ENCODE data around the gene AP3D1. TPM values are rescaled to one million over a fixed set of nuclear protein-coding genes. Genes with fewer than 3 reads are reported as not detected.
A peak's percentile ranks its signal among the peaks of the same experiment; 100 is the strongest.

Gene AP3D1
- total and polyA plus RNA-seq, 4 donors = 21.7 to 79.8 (median 59.6) TPM

GRCh38 chr19:2070436-2070827, 80.9 kb downstream of the AP3D1 start:
- Histone ChIP-seq H3K9ac (ENCODE audit: low read depth in 1 of 2, low read length in 2 of 2) (no peak overlapping the region), H3K27ac (ENCODE audit: low read depth in 1 of 2, low read length in 2 of 2) (no peak overlapping the region), H3K9me3 (ENCODE audit: control insufficient read depth in 4 of 4, low read length in 3 of 4) (no peaks in the 10 kb centered on the region), H3K4me3 (ENCODE audit: low read depth in 1 of 3, low read length in 3 of 3) (no peak overlapping the region), H3K4me1 (ENCODE audit: control insufficient read depth in 4 of 4, insufficient read depth in 4 of 4, low read length in 3 of 4) (peaks cover 0 to 7% (median 0%) of the 10 kb centered on the region in 4 donors), H3K36me3 (ENCODE audit: control insufficient read depth in 4 of 4, insufficient read depth in 3 of 4, low read depth in 1 of 4, low read length in 3 of 4) (peaks cover 5 to 30% (median 13%) of the 10 kb centered on the region in 4 donors), H3K27me3 (ENCODE audit: control insufficient read depth in 4 of 4, insufficient read depth in 4 of 4, low read length in 3 of 4) (no peaks in the 10 kb centered on the region)
- no peak for TF ChIP-seq ZBTB33 (IDR thresholded peaks at IDR 0.05)
- peak in 1 of 2 donors; percentile 5 for TF ChIP-seq HNF4A (conservative IDR thresholded peaks at IDR 0.05)
- WGBS = 65% methylated on average over 10 of the region's 10 CpGs
- no peak for DNase-seq (ENCODE audit: low spot score)

DNA sequence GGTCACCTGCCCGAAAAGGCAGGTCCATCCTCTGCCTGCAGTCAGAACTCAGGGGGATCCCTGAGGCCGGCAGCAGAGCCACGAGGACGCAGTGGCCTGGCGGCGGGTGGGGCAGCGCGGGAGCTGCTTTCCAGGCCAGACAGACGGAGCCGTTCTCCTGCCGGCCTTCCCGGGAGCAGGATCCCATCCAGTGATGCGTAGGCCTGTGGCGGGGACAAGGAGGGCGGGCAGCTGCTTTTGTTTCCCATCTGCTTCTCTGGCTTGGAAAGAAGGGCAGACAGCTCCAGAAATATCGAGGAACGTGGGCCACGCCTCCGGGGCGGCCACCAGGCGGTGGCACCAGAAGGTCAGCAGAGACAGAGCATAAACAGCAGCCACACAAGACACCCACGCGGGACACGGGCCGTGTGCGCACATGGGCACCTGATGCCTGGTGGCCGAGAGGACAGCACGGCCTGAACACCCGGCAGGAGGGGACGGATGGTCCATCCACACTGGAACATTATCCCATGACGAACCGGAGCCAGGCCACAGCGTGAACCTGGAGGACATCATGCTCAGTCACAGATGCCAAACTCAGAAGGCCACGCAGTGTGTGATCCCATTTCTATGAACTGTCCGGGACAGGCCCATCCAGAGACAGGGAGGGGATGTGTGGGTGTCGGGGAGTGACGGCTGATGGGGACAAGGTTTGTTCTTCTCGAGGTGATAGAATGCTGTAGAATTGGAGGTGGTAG, 86.4 kb downstream of the AP3D1 start:
- DNase-seq (ENCODE audit: low spot score) = no peak
- peak; percentile 22 for TF ChIP-seq NR2F2 (IDR thresholded peaks at IDR 0.05)
- TF ChIP-seq SP1 (IDR thresholded peaks at IDR 0.05) = peak; percentile 36
- TF ChIP-seq JUND (IDR thresholded peaks at IDR 0.05) = no peak
- Histone ChIP-seq H3K27ac (ENCODE audit: low read depth in 1 of 2, low read length in 2 of 2) (no peak overlapping the region), H3K4me1 (ENCODE audit: control insufficient read depth in 4 of 4, insufficient read depth in 4 of 4, low read length in 3 of 4) (peaks cover 3 to 25% (median 16%) of the 10 kb centered on the region in 4 donors), H3K27me3 (ENCODE audit: control insufficient read depth in 4 of 4, insufficient read depth in 4 of 4, low read length in 3 of 4) (no peaks in the 10 kb centered on the region), H3K4me3 (ENCODE audit: low read depth in 1 of 3, low read length in 3 of 3) (no peak overlapping the region), H3K9me3 (ENCODE audit: control insufficient read depth in 4 of 4, low read length in 3 of 4) (no peaks in the 10 kb centered on the region), H3K36me3 (ENCODE audit: control insufficient read depth in 4 of 4, insufficient read depth in 3 of 4, low read depth in 1 of 4, low read length in 3 of 4) (no peaks in the 10 kb centered on the region), H3K9ac (ENCODE audit: low read depth in 1 of 2, low read length in 2 of 2) (no peak overlapping the region)
- WGBS = 81% methylated on average over 38 of the region's 38 CpGs

GRCh38 chr19:2064395-2064787, 87.0 kb downstream of the AP3D1 start:
- WGBS = 65% methylated on average over 13 of the region's 13 CpGs
- H3K9me3 ChIP-seq (ENCODE audit: control insufficient read depth in 4 of 4, low read length in 3 of 4) = no peaks in the 10 kb centered on the region
- no peak overlapping the region for H3K4me3 ChIP-seq (ENCODE audit: low read depth in 1 of 3, low read length in 3 of 3)
- H3K27me3 ChIP-seq (ENCODE audit: control insufficient read depth in 4 of 4, insufficient read depth in 4 of 4, low read length in 3 of 4) = no peaks in the 10 kb centered on the region
- H3K9ac ChIP-seq (ENCODE audit: low read depth in 1 of 2, low read length in 2 of 2) = no peak overlapping the region
- DNase-seq (ENCODE audit: low spot score) = no peak
- H3K36me3 ChIP-seq (ENCODE audit: control insufficient read depth in 4 of 4, insufficient read depth in 3 of 4, low read depth in 1 of 4, low read length in 3 of 4) = no peaks in the 10 kb centered on the region
- H3K4me1 ChIP-seq (ENCODE audit: control insufficient read depth in 4 of 4, insufficient read depth in 4 of 4, low read length in 3 of 4) = peaks cover 3 to 26% (median 18%) of the 10 kb centered on the region in 4 donors
- TF ChIP-seq JUND (IDR thresholded peaks at IDR 0.05) = no peak
- no peak for TF ChIP-seq HNF4A (conservative IDR thresholded peaks at IDR 0.05)
- TF ChIP-seq, protein P1, sequence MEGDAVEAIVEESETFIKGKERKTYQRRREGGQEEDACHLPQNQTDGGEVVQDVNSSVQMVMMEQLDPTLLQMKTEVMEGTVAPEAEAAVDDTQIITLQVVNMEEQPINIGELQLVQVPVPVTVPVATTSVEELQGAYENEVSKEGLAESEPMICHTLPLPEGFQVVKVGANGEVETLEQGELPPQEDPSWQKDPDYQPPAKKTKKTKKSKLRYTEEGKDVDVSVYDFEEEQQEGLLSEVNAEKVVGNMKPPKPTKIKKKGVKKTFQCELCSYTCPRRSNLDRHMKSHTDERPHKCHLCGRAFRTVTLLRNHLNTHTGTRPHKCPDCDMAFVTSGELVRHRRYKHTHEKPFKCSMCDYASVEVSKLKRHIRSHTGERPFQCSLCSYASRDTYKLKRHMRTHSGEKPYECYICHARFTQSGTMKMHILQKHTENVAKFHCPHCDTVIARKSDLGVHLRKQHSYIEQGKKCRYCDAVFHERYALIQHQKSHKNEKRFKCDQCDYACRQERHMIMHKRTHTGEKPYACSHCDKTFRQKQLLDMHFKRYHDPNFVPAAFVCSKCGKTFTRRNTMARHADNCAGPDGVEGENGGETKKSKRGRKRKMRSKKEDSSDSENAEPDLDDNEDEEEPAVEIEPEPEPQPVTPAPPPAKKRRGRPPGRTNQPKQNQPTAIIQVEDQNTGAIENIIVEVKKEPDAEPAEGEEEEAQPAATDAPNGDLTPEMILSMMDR (IDR thresholded peaks at IDR 0.05; ENCODE audit: low read depth, low read length, missing input control) = no peak
- no peak for TF ChIP-seq YY1 (IDR thresholded peaks at IDR 0.05)
- TF ChIP-seq FOXA2 (IDR thresholded peaks at IDR 0.05) = no peak
- no peak for TF ChIP-seq ATF3 (IDR thresholded peaks at IDR 0.05)
- no peak for TF ChIP-seq RAD21 (IDR thresholded peaks at IDR 0.05)
- no peak for TF ChIP-seq TAF1 (conservative IDR thresholded peaks at IDR 0.05)
- TF ChIP-seq NR2F2 (IDR thresholded peaks at IDR 0.05) = no peak
- TF ChIP-seq RXRA (IDR thresholded peaks at IDR 0.05) = no peak
- TF ChIP-seq SP1 (IDR thresholded peaks at IDR 0.05) = no peak
- no peak overlapping the region for H3K27ac ChIP-seq (ENCODE audit: low read depth in 1 of 2, low read length in 2 of 2)
